Measurements from ENCODE around the gene CDH4.
A peak's percentile ranks its signal among the peaks of the same experiment; 100 is the strongest.
"Not testable (repeated sequence)": the region's sequence is repeated elsewhere in the genome, so short reads cannot be mapped to it uniquely, and the experiment has no call there.

Gene CDH4

GRCh38 chr20:61268024-61268423 lies 16.0 kb downstream of the CDH4 start (continued):
- TF ChIP-seq ZNF792 (tag by site-specific recombination; IDR thresholded peaks at IDR 0.05) (no peak), ZNF404 (tag by site-specific recombination; IDR thresholded peaks at IDR 0.05) (no peak)
- TF ChIP-seq, protein P1, sequence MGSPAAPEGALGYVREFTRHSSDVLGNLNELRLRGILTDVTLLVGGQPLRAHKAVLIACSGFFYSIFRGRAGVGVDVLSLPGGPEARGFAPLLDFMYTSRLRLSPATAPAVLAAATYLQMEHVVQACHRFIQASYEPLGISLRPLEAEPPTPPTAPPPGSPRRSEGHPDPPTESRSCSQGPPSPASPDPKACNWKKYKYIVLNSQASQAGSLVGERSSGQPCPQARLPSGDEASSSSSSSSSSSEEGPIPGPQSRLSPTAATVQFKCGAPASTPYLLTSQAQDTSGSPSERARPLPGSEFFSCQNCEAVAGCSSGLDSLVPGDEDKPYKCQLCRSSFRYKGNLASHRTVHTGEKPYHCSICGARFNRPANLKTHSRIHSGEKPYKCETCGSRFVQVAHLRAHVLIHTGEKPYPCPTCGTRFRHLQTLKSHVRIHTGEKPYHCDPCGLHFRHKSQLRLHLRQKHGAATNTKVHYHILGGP (tag by site-specific recombination; IDR thresholded peaks at IDR 0.05), result no peak
- TF ChIP-seq, protein P2, sequence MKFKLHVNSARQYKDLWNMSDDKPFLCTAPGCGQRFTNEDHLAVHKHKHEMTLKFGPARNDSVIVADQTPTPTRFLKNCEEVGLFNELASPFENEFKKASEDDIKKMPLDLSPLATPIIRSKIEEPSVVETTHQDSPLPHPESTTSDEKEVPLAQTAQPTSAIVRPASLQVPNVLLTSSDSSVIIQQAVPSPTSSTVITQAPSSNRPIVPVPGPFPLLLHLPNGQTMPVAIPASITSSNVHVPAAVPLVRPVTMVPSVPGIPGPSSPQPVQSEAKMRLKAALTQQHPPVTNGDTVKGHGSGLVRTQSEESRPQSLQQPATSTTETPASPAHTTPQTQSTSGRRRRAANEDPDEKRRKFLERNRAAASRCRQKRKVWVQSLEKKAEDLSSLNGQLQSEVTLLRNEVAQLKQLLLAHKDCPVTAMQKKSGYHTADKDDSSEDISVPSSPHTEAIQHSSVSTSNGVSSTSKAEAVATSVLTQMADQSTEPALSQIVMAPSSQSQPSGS (tag by site-specific recombination; IDR thresholded peaks at IDR 0.05; ENCODE audit: low read depth), result no peak
- TF ChIP-seq, protein P3, sequence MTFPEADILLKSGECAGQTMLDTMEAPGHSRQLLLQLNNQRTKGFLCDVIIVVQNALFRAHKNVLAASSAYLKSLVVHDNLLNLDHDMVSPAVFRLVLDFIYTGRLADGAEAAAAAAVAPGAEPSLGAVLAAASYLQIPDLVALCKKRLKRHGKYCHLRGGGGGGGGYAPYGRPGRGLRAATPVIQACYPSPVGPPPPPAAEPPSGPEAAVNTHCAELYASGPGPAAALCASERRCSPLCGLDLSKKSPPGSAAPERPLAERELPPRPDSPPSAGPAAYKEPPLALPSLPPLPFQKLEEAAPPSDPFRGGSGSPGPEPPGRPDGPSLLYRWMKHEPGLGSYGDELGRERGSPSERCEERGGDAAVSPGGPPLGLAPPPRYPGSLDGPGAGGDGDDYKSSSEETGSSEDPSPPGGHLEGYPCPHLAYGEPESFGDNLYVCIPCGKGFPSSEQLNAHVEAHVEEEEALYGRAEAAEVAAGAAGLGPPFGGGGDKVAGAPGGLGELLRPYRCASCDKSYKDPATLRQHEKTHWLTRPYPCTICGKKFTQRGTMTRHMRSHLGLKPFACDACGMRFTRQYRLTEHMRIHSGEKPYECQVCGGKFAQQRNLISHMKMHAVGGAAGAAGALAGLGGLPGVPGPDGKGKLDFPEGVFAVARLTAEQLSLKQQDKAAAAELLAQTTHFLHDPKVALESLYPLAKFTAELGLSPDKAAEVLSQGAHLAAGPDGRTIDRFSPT (tag by site-specific recombination; IDR thresholded peaks at IDR 0.05), result no peak

- TF ChIP-seq GLIS1 (tag by site-specific recombination; IDR thresholded peaks at IDR 0.05) (peak; percentile 18; the same call in 1 of the 2 replicates), ZSCAN23 (tag by site-specific recombination; IDR thresholded peaks at IDR 0.05) (no peak), ZBTB8A (tag by site-specific recombination; IDR thresholded peaks at IDR 0.05) (peak; percentile 33; the same call in 1 of the 2 replicates), ZIC2 (tag by site-specific recombination; IDR thresholded peaks at IDR 0.05) (peak; percentile 89), BCL11A (tag by site-specific recombination; IDR thresholded peaks at IDR 0.05; ENCODE audit: low read depth) (no peak), ZFHX2 (tag by site-specific recombination; conservative IDR thresholded peaks at IDR 0.05) (peak; percentile 81), EGR2 (tag by site-specific recombination; IDR thresholded peaks at IDR 0.05; ENCODE audit: low read depth) (peak; percentile 65; the same call in 1 of the 2 replicates)
- TF ChIP-seq, protein P4, sequence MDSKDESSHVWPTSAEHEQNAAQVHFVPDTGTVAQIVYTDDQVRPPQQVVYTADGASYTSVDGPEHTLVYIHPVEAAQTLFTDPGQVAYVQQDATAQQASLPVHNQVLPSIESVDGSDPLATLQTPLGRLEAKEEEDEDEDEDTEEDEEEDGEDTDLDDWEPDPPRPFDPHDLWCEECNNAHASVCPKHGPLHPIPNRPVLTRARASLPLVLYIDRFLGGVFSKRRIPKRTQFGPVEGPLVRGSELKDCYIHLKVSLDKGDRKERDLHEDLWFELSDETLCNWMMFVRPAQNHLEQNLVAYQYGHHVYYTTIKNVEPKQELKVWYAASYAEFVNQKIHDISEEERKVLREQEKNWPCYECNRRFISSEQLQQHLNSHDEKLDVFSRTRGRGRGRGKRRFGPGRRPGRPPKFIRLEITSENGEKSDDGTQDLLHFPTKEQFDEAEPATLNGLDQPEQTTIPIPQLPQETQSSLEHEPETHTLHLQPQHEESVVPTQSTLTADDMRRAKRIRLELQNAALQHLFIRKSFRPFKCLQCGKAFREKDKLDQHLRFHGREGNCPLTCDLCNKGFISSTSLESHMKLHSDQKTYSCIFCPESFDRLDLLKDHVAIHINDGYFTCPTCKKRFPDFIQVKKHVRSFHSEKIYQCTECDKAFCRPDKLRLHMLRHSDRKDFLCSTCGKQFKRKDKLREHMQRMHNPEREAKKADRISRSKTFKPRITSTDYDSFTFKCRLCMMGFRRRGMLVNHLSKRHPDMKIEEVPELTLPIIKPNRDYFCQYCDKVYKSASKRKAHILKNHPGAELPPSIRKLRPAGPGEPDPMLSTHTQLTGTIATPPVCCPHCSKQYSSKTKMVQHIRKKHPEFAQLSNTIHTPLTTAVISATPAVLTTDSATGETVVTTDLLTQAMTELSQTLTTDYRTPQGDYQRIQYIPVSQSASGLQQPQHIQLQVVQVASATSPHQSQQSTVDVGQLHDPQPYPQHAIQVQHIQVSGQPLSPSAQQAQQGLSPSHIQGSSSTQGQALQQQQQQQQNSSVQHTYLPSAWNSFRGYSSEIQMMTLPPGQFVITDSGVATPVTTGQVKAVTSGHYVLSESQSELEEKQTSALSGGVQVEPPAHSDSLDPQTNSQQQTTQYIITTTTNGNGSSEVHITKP (tag by site-specific recombination; IDR thresholded peaks at IDR 0.05), result 0 out of 2 replicates have a peak, but pooled peaks have one; percentile 31
These were observed 19.5 kb downstream of the CDH4 start for GRCh38 chr20:61271312-61272231.

DNA sequence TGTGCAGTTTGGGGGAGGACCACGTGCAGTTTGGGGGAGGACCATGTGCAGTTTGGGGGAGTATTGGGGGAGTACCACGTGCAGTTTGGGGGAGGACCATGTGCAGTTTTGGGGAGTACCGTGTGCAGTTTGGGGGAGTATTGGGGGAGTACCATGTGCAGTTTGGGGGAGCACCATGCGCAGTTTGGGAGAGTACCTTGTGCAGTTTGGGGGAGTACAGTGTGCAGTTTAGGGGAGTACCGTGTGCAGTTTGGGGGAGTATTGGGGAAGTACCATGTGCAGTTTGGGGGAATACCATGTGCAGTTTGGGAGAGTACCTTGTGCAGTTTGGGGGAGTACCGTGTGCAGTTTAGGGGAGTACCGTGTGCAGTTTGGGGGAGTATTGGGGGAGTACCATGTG lies 21.0 kb downstream of the CDH4 start:
- POLR2A ChIA-PET; H3K9me3 ChIP-seq (ENCODE audit: control insufficient read depth, insufficient read depth, low read depth, low read length); CTCF ChIA-PET; H3K27ac ChIP-seq (ENCODE audit: extremely low read depth, low read depth, low read length); H3K4me3 ChIP-seq (ENCODE audit: low read depth, low read length); H3K36me3 ChIP-seq (ENCODE audit: control insufficient read depth in 2 of 2, insufficient read depth in 1 of 2, low read length in 2 of 2); H3K4me1 ChIP-seq (ENCODE audit: control insufficient read depth, insufficient read depth, low read length): not testable (repeated sequence)

More at GRCh38 chr20:61271312-61272231, 19.5 kb downstream of the CDH4 start:
- Histone ChIP-seq H3K4me1 (ENCODE audit: control insufficient read depth, insufficient read depth, low read length) (peaks cover 7% of the 10 kb centered on the region; the same call in 1 of the 2 replicates), H3K27ac (ENCODE audit: extremely low read depth, low read depth, low read length) (no peak overlapping the region), H3K9me3 (ENCODE audit: control insufficient read depth, insufficient read depth, low read depth, low read length) (no peaks in the 10 kb centered on the region), H3K4me3 (ENCODE audit: low read depth, low read length) (no peak overlapping the region), H3K36me3 (ENCODE audit: control insufficient read depth in 2 of 2, insufficient read depth in 1 of 2, low read length in 2 of 2) (no peaks in the 10 kb centered on the region)
- CTCF ChIA-PET, result no interaction called here
- POLR2A ChIA-PET, result no interaction called here
